ENCODE measurements around the gene NACA2. TPM values are rescaled to one million over a fixed set of nuclear protein-coding genes. Genes with fewer than 3 reads are reported as not detected.
"Not testable (repeated sequence)": the region's sequence is repeated elsewhere in the genome, so short reads cannot be mapped to it uniquely, and the experiment has no call there.

Gene NACA2
- total and polyA plus RNA-seq, 5 experiments from 2014 or later: not detected

- Mint-ChIP-seq H3K4me3 (no peak overlapping the region), H3K27ac (no peak overlapping the region), H3K9me3 (no peaks in the 10 kb centered on the region), H3K27me3 (peaks cover 12 to 31% (median 21%) of the 10 kb centered on the region in 5 donors), H3K36me3 (no peaks in the 10 kb centered on the region), H3K4me1 (no peaks in the 10 kb centered on the region)
- POLR2A ChIA-PET: interaction anchor here (0.5 kb wide), 1 partner anchor 280 kb away, joined by 4 read pairs; the partner anchor contains the start of gene BRIP1
- no peak for ATAC-seq
- no peak for DNase-seq
These were observed 7.8 kb downstream of the NACA2 start for GRCh38 chr17:61583242-61583641.

- no peak overlapping the region for H3K27ac Mint-ChIP-seq
- no peaks in the 10 kb centered on the region for H3K9me3 Mint-ChIP-seq
- DNase-seq (no peak), ATAC-seq (no peak)
- POLR2A ChIA-PET: no interaction called here
- H3K4me1 Mint-ChIP-seq: no peaks in the 10 kb centered on the region
- H3K4me3 Mint-ChIP-seq: no peak overlapping the region
- no peaks in the 10 kb centered on the region for H3K36me3 Mint-ChIP-seq
- peaks cover 13 to 31% (median 23%) of the 10 kb centered on the region in 5 donors for H3K27me3 Mint-ChIP-seq
These were observed 8.4 kb downstream of the NACA2 start for GRCh38 chr17:61582593-61582992.

- no peaks in the 10 kb centered on the region for H3K4me1 Mint-ChIP-seq
- no peaks in the 10 kb centered on the region for H3K36me3 Mint-ChIP-seq
- peaks cover 13 to 31% (median 21%) of the 10 kb centered on the region in 5 donors for H3K27me3 Mint-ChIP-seq
- ATAC-seq (no peak), DNase-seq (no peak)
- POLR2A ChIA-PET: no interaction called here
- H3K9me3 Mint-ChIP-seq: no peaks in the 10 kb centered on the region
- no peak overlapping the region for H3K4me3 Mint-ChIP-seq
- H3K27ac Mint-ChIP-seq: no peak overlapping the region
These were observed 9.2 kb downstream of the NACA2 start for GRCh38 chr17:61581611-61582349.

- H3K36me3 Mint-ChIP-seq: no peaks in the 10 kb centered on the region
- POLR2A ChIA-PET: no interaction called here
- ATAC-seq (no peak), DNase-seq (no peak)
- no peaks in the 10 kb centered on the region for H3K9me3 Mint-ChIP-seq
- H3K4me1 Mint-ChIP-seq: no peaks in the 10 kb centered on the region
- peaks cover 13 to 31% (median 21%) of the 10 kb centered on the region in 5 donors for H3K27me3 Mint-ChIP-seq
- no peak overlapping the region for H3K4me3 Mint-ChIP-seq
- H3K27ac Mint-ChIP-seq: no peak overlapping the region
These were observed 10.5 kb downstream of the NACA2 start for GRCh38 chr17:61580502-61580901.

- Mint-ChIP-seq H3K27me3 (peaks cover 13 to 31% (median 21%) of the 10 kb centered on the region in 5 donors), H3K27ac (no peak overlapping the region), H3K9me3 (no peaks in the 10 kb centered on the region), H3K4me1 (no peaks in the 10 kb centered on the region), H3K36me3 (no peaks in the 10 kb centered on the region), H3K4me3 (no peak overlapping the region)
- DNase-seq: no peak
- no peak for ATAC-seq
- POLR2A ChIA-PET: no interaction called here
These were observed 11.1 kb downstream of the NACA2 start for GRCh38 chr17:61579961-61580360.

- Mint-ChIP-seq H3K27ac (no peak overlapping the region), H3K36me3 (no peaks in the 10 kb centered on the region), H3K27me3 (peaks cover 13 to 31% (median 21%) of the 10 kb centered on the region in 5 donors), H3K4me3 (no peak overlapping the region), H3K9me3 (no peaks in the 10 kb centered on the region), H3K4me1 (no peaks in the 10 kb centered on the region)
- DNase-seq (no peak), ATAC-seq (no peak)
- POLR2A ChIA-PET: no interaction called here
These were observed 11.7 kb downstream of the NACA2 start for GRCh38 chr17:61579347-61579746.

GRCh38 chr17:61578645-61579044 lies 12.4 kb downstream of the NACA2 start:
- H3K27me3 Mint-ChIP-seq: peaks cover 12 to 34% (median 21%) of the 10 kb centered on the region in 5 donors
- H3K9me3 Mint-ChIP-seq: no peaks in the 10 kb centered on the region
- no peak overlapping the region for H3K4me3 Mint-ChIP-seq
- no peaks in the 10 kb centered on the region for H3K36me3 Mint-ChIP-seq
- ATAC-seq (no peak), DNase-seq (no peak)
- POLR2A ChIA-PET: no interaction called here
- no peaks in the 10 kb centered on the region for H3K4me1 Mint-ChIP-seq
- H3K27ac Mint-ChIP-seq: no peak overlapping the region

- H3K9me3 Mint-ChIP-seq: peaks cover 0 to 9% (median 0%) of the 10 kb centered on the region in 9 donors
- POLR2A ChIA-PET: no interaction called here
- peaks cover 8 to 35% (median 20%) of the 10 kb centered on the region in 5 donors for H3K27me3 Mint-ChIP-seq
- H3K4me1 Mint-ChIP-seq: no peaks in the 10 kb centered on the region
- H3K4me3 Mint-ChIP-seq: no peak overlapping the region
- ATAC-seq (no peak), DNase-seq (no peak)
- H3K27ac Mint-ChIP-seq: no peak overlapping the region
- peaks cover 0 to 9% (median 0%) of the 10 kb centered on the region in 3 donors for H3K36me3 Mint-ChIP-seq
These were observed 15.0 kb downstream of the NACA2 start for GRCh38 chr17:61575983-61576382.

GRCh38 chr17:61575352-61575975 lies 15.6 kb downstream of the NACA2 start:
- DNase-seq (no peak), ATAC-seq (no peak)
- Mint-ChIP-seq H3K36me3 (peaks cover 0 to 9% (median 0%) of the 10 kb centered on the region in 3 donors), H3K4me1 (no peaks in the 10 kb centered on the region), H3K9me3 (peaks cover 0 to 14% (median 2%) of the 10 kb centered on the region in 9 donors), H3K27ac (no peak overlapping the region), H3K27me3 (peaks cover 7 to 34% (median 15%) of the 10 kb centered on the region in 5 donors), H3K4me3 (no peak overlapping the region)
- POLR2A ChIA-PET: no interaction called here

- Mint-ChIP-seq H3K4me1 (no peaks in the 10 kb centered on the region), H3K27ac (no peak overlapping the region), H3K27me3 (peaks cover 4 to 31% (median 8%) of the 10 kb centered on the region in 5 donors), H3K36me3 (peaks cover 0 to 9% (median 0%) of the 10 kb centered on the region in 3 donors), H3K9me3 (peaks cover 0 to 20% (median 4%) of the 10 kb centered on the region in 9 donors), H3K4me3 (no peak overlapping the region)
- DNase-seq (no peak), ATAC-seq (no peak)
- POLR2A ChIA-PET: no interaction called here
These were observed 16.3 kb downstream of the NACA2 start for GRCh38 chr17:61574542-61575351.

- H3K4me1 Mint-ChIP-seq, POLR2A ChIA-PET, DNase-seq, H3K4me3 Mint-ChIP-seq, H3K27ac Mint-ChIP-seq, ATAC-seq: not testable (repeated sequence)
- H3K36me3 Mint-ChIP-seq: peaks cover 0 to 14% (median 0%) of the 10 kb centered on the region in 3 donors
- H3K9me3 Mint-ChIP-seq: peaks cover 0 to 30% (median 4%) of the 10 kb centered on the region in 9 donors
- peaks cover 0 to 18% (median 0%) of the 10 kb centered on the region in 5 donors for H3K27me3 Mint-ChIP-seq
These were observed 18.5 kb downstream of the NACA2 start for GRCh38 chr17:61572547-61572946.

- no peaks in the 10 kb centered on the region for H3K4me1 Mint-ChIP-seq
- H3K27ac Mint-ChIP-seq: no peak overlapping the region
- POLR2A ChIA-PET: no interaction called here
- ATAC-seq: no peak
- H3K27me3 Mint-ChIP-seq: peaks cover 0 to 17% (median 0%) of the 10 kb centered on the region in 5 donors
- H3K36me3 Mint-ChIP-seq: peaks cover 0 to 14% (median 0%) of the 10 kb centered on the region in 3 donors
- H3K9me3 Mint-ChIP-seq: peaks cover 0 to 30% (median 4%) of the 10 kb centered on the region in 9 donors
- DNase-seq: no peak
- H3K4me3 Mint-ChIP-seq: no peak overlapping the region
These were observed 19.4 kb downstream of the NACA2 start for GRCh38 chr17:61571624-61572023.

- DNase-seq: no peak
These were observed 20.9 kb downstream of the NACA2 start for GRCh38 chr17:61570118-61570517.

More at GRCh38 chr17:61570118-61570517, 20.9 kb downstream of the NACA2 start:
- Mint-ChIP-seq H3K27ac (no peak overlapping the region), H3K9me3 (peaks cover 0 to 30% (median 4%) of the 10 kb centered on the region in 9 donors), H3K27me3 (peaks cover 0 to 14% (median 1%) of the 10 kb centered on the region in 5 donors), H3K4me3 (no peak overlapping the region), H3K4me1 (peaks cover 0 to 2% (median 0%) of the 10 kb centered on the region in 4 donors), H3K36me3 (peaks cover 0 to 14% (median 0%) of the 10 kb centered on the region in 3 donors)
- POLR2A ChIA-PET: no interaction called here
- ATAC-seq: no peak
